SU-DHL-6 (cell line): ENCODE measurements around the gene BAIAP2L1.

ENCODE experiments used
- H2AFZ ChIP-seq: fragments of 200-600 bp; sonication (generic); 2 replicates; pipeline ENCODE4 v1.6.1; 2014; ENCODE audit warnings: low read depth, mild to moderate bottlenecking, moderate library complexity, mixed read lengths, antibody characterized with exemption, low read length; ENCODE audit not compliant: severe bottlenecking
- H3F3A ChIP-seq: fragments of 200-600 bp; shearing (Covaris generic); 2 replicates; pipeline ENCODE4 v1.6.0; 2016; ENCODE audit warnings: antibody characterized with exemption, mild to moderate bottlenecking; ENCODE audit not compliant: insufficient read depth
- H3K27ac ChIP-seq: fragments of 200-600 bp; sonication (generic); 2 replicates; pipeline ENCODE4 v1.5.1; 2016; ENCODE audit warnings: low read depth, mild to moderate bottlenecking, low read length, moderate library complexity, mixed read lengths
- H3K27me3 ChIP-seq: fragments of 200-600 bp; sonication (generic), shearing (Covaris generic); 2 replicates; pipeline ENCODE4 v1.6.0; 2014; ENCODE audit warnings: mild to moderate bottlenecking, low read length
- H3K36me3 ChIP-seq: fragments of 200-600 bp; sonication (generic); 2 replicates; pipeline ENCODE4 v1.6.1; 2014; ENCODE audit warnings: mild to moderate bottlenecking, low read length, mixed read lengths
- H3K4me2 ChIP-seq: fragments of 300-600, 200-600 bp; shearing (Covaris generic), sonication (generic); 2 replicates; pipeline ENCODE4 v1.6.0; 2014; ENCODE audit warnings: low read length, low read depth, mild to moderate bottlenecking; ENCODE audit not compliant: poor library complexity, severe bottlenecking
- H3K4me3 ChIP-seq: fragments of 200-600 bp; sonication (generic); 2 replicates; pipeline ENCODE4 v1.5.1; 2014; ENCODE audit warnings: antibody characterized with exemption, low read length, mild to moderate bottlenecking, mixed read lengths; ENCODE audit not compliant: insufficient read depth, poor library complexity, severe bottlenecking
- H3K79me2 ChIP-seq: fragments of 200-600 bp; sonication (generic); 2 replicates; pipeline ENCODE4 v1.6.1; 2014; ENCODE audit warnings: mild to moderate bottlenecking, low read length, moderate library complexity; ENCODE audit not compliant: insufficient read depth
- H3K9ac ChIP-seq: fragments of 200-600 bp; sonication (generic); 2 replicates; pipeline ENCODE4 v1.7.0; 2014; ENCODE audit warnings: mild to moderate bottlenecking, low read length
- H3K9me2 ChIP-seq: fragments of 200-600 bp; sonication (generic); replicated peaks from 2 replicates; pipeline ENCODE4 v1.6.1; 2014; ENCODE audit warnings: low read length; ENCODE audit not compliant: insufficient read depth
- H3K9me3 ChIP-seq: fragments of 200-600 bp; sonication (generic); 2 replicates; pipeline ENCODE4 v1.6.1; 2014; ENCODE audit warnings: low read length, mixed read lengths; ENCODE audit not compliant: insufficient read depth
- H4K20me1 ChIP-seq: fragments of 200-600 bp; sonication (generic); 2 replicates; pipeline ENCODE4 v1.6.1; 2014; ENCODE audit warnings: low read depth, mild to moderate bottlenecking, antibody characterized with exemption, low read length, moderate library complexity, mixed read lengths
- EZH2phosphoT487 ChIP-seq: fragments of 200-600 bp; sonication (generic), shearing (Covaris generic); conservative IDR thresholded peaks from 2 replicates; pipeline ENCODE4 v1.6.1; 2018; ENCODE audit warnings: mild to moderate bottlenecking, antibody characterized with exemption, low read length, moderate library complexity, mixed read lengths
- TF ChIP-seq, protein P1 (sequence below): fragments of 200-600 bp; sonication (generic); IDR thresholded peaks from one replicate; pipeline ENCODE4 v1.5.1; 2017; ENCODE audit warnings: antibody characterized with exemption, mild to moderate bottlenecking, low read length, moderate library complexity; ENCODE audit not compliant: insufficient read depth, poor library complexity, severe bottlenecking

Gene BAIAP2L1

DNA sequence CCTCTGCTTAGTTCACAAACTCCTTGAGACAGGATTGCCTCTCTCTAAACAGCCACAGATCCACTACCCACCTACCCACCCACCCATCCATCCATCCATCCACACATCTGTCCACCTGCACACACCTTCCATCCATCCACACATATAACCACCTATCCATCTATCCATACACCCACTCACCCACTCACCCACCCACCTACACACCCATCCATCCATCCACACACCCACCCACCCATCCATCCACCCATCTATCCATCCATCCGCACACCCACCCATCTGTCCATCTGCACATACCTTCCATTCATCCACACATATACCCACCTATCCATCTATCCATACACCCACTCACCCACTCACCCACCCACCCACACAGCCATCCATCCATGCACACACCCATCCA is 158.5 kb downstream of the BAIAP2L1 start:
- H4K20me1 ChIP-seq: no peaks in the 10 kb centered on the region
- no peak overlapping the region for H3K4me2 ChIP-seq
- H3K36me3 ChIP-seq: no peaks in the 10 kb centered on the region
- no peaks in the 10 kb centered on the region for H3K9me3 ChIP-seq
- H3K27ac ChIP-seq: no peak overlapping the region
- no peak overlapping the region for H3K9ac ChIP-seq
- TF ChIP-seq, protein P1, sequence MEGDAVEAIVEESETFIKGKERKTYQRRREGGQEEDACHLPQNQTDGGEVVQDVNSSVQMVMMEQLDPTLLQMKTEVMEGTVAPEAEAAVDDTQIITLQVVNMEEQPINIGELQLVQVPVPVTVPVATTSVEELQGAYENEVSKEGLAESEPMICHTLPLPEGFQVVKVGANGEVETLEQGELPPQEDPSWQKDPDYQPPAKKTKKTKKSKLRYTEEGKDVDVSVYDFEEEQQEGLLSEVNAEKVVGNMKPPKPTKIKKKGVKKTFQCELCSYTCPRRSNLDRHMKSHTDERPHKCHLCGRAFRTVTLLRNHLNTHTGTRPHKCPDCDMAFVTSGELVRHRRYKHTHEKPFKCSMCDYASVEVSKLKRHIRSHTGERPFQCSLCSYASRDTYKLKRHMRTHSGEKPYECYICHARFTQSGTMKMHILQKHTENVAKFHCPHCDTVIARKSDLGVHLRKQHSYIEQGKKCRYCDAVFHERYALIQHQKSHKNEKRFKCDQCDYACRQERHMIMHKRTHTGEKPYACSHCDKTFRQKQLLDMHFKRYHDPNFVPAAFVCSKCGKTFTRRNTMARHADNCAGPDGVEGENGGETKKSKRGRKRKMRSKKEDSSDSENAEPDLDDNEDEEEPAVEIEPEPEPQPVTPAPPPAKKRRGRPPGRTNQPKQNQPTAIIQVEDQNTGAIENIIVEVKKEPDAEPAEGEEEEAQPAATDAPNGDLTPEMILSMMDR: no peak
- TF ChIP-seq EZH2phosphoT487: no peak
- no peaks in the 10 kb centered on the region for H3K79me2 ChIP-seq
- H2AFZ ChIP-seq: no peak overlapping the region
- H3K9me2 ChIP-seq: no peaks in the 10 kb centered on the region
- H3K4me3 ChIP-seq: no peak overlapping the region
- no peaks in the 10 kb centered on the region for H3K27me3 ChIP-seq
- H3F3A ChIP-seq: no peaks in the 10 kb centered on the region

DNA sequence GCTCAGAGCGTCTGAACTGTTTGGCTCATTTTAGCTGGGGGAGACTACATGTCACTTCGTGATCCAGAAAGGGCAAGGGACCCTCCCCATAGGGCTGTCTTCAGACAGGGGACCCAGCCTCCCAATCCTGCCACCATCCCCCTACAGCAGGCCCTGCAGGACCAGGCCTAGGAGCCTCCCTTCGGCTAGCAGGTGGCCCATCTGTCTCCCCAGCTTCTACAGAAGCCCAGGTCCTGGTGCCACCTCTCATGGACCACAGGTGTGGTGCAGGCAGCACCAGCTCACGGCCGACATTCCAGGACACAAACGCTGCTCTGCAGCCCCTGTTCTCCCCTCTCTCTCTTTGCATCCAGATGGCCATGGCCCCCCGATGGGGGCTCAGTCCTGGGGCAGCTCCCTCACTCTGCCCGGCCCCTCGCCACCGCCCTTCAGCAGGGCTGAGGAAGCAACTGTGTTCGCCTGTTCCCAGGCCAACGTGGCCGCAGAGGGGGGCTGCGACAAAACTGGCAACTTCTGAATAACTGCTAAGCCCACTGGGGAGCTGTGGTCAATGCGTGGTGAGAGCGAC is 159.1 kb downstream of the BAIAP2L1 start:
- H3K9ac ChIP-seq: no peak overlapping the region
- no peak overlapping the region for H3K4me3 ChIP-seq
- H3K27me3 ChIP-seq: no peaks in the 10 kb centered on the region
- no peaks in the 10 kb centered on the region for H3F3A ChIP-seq
- H3K9me2 ChIP-seq: no peaks in the 10 kb centered on the region
- H4K20me1 ChIP-seq: no peaks in the 10 kb centered on the region
- no peaks in the 10 kb centered on the region for H3K79me2 ChIP-seq
- no peaks in the 10 kb centered on the region for H3K9me3 ChIP-seq
- TF ChIP-seq EZH2phosphoT487: no peak
- TF ChIP-seq, protein P1: no peak
- H3K4me2 ChIP-seq: no peak overlapping the region
- H3K27ac ChIP-seq: no peak overlapping the region
- H2AFZ ChIP-seq: no peak overlapping the region
- H3K36me3 ChIP-seq: no peaks in the 10 kb centered on the region
